Right lobe of liver (tissue), 6 donors: ENCODE results near the gene SGCD. TPM values are rescaled to one million over a fixed set of nuclear protein-coding genes. Genes with fewer than 3 reads are reported as not detected.
A peak's percentile ranks its signal among the peaks of the same experiment; 100 is the strongest.

Experiments
- ATAC-seq, 4 donors: fragments of 200-7000 bp; cut with Tn5 transposase; one replicate each; pipeline ENCODE4 v1.9.1; 2020; ENCODE audit warnings: mild to moderate bottlenecking in 4 of 4, moderate library complexity in 4 of 4
- DNase-seq, 3 donors: peaks; one replicate each; pipeline ENCODE4 v3.0.0-alpha.2; 2020
- H3K27ac ChIP-seq, 3 donors: fragments of 200-600 bp; one replicate each; pipeline ENCODE4 v1.8.0; 2022
- H3K27me3 ChIP-seq, 2 donors: fragments of 200-600 bp; one replicate each; pipeline ENCODE4 v1.8.0; 2022
- H3K36me3 ChIP-seq, 4 donors: fragments of 200-600 bp; sonication (generic) in 1 of 4; one replicate each; pipeline versions ENCODE4 v1.5.1 to v1.8.0; 2017 to 2022; ENCODE audit warnings: control low read depth in 1 of 4
- H3K4me1 ChIP-seq, 4 donors: fragments of 200-600 bp; sonication (generic) in 1 of 4; one replicate each; pipeline versions ENCODE4 v1.5.1 to v1.8.0; 2017 to 2022; ENCODE audit warnings: control low read depth in 1 of 4
- H3K4me3 ChIP-seq, 3 donors: fragments of 200-600 bp; one replicate each; pipeline ENCODE4 v1.8.0; 2022
- H3K9me3 ChIP-seq, 4 donors: fragments of 200-600 bp; sonication (generic) in 1 of 4; one replicate each; pipeline versions ENCODE4 v1.5.1 to v1.8.0; 2017 to 2022; ENCODE audit warnings: control low read depth in 1 of 4
- POLR2A ChIP-seq: fragments of 450-650 bp; IDR thresholded peaks from one replicate; pipeline ENCODE4 v1.6.1; 2017; ENCODE audit warnings: antibody characterized with exemption, mild to moderate bottlenecking
- WGBS: methylation state at CpG from one replicate; pipeline ENCODE4 v1.1.6; 2018; ENCODE audit warnings: low coverage, low lambda C conversion rate; ENCODE audit not compliant: insufficient coverage; ENCODE audit errors: missing lambda C conversion rate; 5-methylcytosine and 5-hydroxymethylcytosine counted together
- intact Hi-C, 2 donors: fragments of 100-400 bp; cut with DNase I; formaldehyde crosslinking; loops; one replicate each; pipeline versions ENCODE4 v1.11.2 to v1.14.1; 2022
- small RNA-seq, 2 experiments: library from RNA; depleted of rRNA; stranded (forward); fragments of <200 nt; gene quantifications; one replicate each; pipeline ENCODE3, GENCODE V24; 2016
- total RNA-seq, 6 experiments: library from RNA; depleted of rRNA in 2 of 6; stranded (reverse); fragments of >200 nt in 2 of 6; fragmentation: NEBNext Ultra II Directional in 3 of 6; extraction: Animal tissue kit (Norgen Biotek cat#: 25700) in 3 of 6; gene quantifications; one replicate each; pipeline versions ENCODE4 v1.1.0 to v1.2.4, GENCODE V29; 2016 to 2023
- TF ChIP-seq, protein P1 (sequence below), 4 donors: fragments of 200-600 bp in 3 of 4; fragments of 450-650 bp in 1 of 4; IDR thresholded peaks; one replicate each; pipeline versions ENCODE4 v1.5.1 to v1.8.0; 2016 to 2022; ENCODE audit warnings: antibody characterized with exemption in 4 of 4, mild to moderate bottlenecking in 2 of 4
- donor health status: DM: no; HTN: yes; CAD: no.
- donor health status: DM: no; HTN: no; CAD: no.
- donor health status: DM: no; HTN: no; CAD: no.
- donor health status: DM: no; HTN: yes; CAD: no.
- donor health status: DM: no; HTN: yes; CAD: no.

SGCD gene
- total RNA-seq, 6 experiments from 2014 or later: 0.31 to 3.1 (median 0.95) TPM

- Histone ChIP-seq H3K4me1 (no peaks in the 10 kb centered on the region), H3K9me3 (no peaks in the 10 kb centered on the region), H3K36me3 (no peaks in the 10 kb centered on the region), H3K27me3 (no peaks in the 10 kb centered on the region), H3K4me3 (no peak overlapping the region), H3K27ac (no peak overlapping the region)
- WGBS: 52% methylated on average over 2 of the region's 2 CpGs
- intact Hi-C loops: no loop called here
- DNase-seq: no peak
- no peak for ATAC-seq
- TF ChIP-seq POLR2A: no peak
- TF ChIP-seq, protein P1, sequence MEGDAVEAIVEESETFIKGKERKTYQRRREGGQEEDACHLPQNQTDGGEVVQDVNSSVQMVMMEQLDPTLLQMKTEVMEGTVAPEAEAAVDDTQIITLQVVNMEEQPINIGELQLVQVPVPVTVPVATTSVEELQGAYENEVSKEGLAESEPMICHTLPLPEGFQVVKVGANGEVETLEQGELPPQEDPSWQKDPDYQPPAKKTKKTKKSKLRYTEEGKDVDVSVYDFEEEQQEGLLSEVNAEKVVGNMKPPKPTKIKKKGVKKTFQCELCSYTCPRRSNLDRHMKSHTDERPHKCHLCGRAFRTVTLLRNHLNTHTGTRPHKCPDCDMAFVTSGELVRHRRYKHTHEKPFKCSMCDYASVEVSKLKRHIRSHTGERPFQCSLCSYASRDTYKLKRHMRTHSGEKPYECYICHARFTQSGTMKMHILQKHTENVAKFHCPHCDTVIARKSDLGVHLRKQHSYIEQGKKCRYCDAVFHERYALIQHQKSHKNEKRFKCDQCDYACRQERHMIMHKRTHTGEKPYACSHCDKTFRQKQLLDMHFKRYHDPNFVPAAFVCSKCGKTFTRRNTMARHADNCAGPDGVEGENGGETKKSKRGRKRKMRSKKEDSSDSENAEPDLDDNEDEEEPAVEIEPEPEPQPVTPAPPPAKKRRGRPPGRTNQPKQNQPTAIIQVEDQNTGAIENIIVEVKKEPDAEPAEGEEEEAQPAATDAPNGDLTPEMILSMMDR (IDR thresholded peaks at IDR 0.05): no peak
Observed at GRCh38 chr5:156803404-156803803, 476.4 kb downstream of the SGCD start.

DNA sequence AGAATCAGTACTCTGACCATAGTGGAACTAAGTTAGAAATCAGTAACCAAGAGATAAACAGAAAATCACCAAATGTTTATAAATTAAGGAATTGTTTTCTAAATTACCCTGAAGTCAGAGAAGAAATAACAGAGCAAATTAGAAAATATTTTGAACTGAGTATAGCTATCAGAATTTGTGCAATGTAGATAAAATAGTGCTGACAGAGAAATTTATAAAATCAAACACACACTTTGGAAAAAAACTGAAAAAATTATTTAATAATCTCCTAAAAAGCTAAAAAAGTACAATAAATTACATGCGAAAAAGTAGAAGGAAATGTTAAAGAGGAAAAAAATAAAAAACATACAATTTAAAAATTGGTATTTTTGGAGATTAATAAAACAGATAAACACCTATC is 486.0 kb downstream of the SGCD start:
- Histone ChIP-seq H3K9me3 (no peaks in the 10 kb centered on the region), H3K27ac (no peak overlapping the region), H3K4me1 (peaks cover 0 to 3% (median 0%) of the 10 kb centered on the region in 4 donors), H3K27me3 (no peaks in the 10 kb centered on the region), H3K36me3 (no peaks in the 10 kb centered on the region), H3K4me3 (no peak overlapping the region)
- intact Hi-C loops: no loop called here
- ATAC-seq: no peak
- WGBS: 68% methylated on average over 1 of the region's 1 CpG
- DNase-seq: no peak
- TF ChIP-seq, protein P1 (IDR thresholded peaks at IDR 0.05): no peak
- no peak for TF ChIP-seq POLR2A

- peak in 1 of 3 donors; percentile 32 for DNase-seq
- 58% methylated on average over 6 of the region's 6 CpGs for WGBS
- ATAC-seq: peak; percentile 70 to 88 (median 74)
- Histone ChIP-seq H3K27ac (no peak overlapping the region), H3K4me1 (peaks cover 0 to 3% (median 0%) of the 10 kb centered on the region in 4 donors), H3K27me3 (no peaks in the 10 kb centered on the region), H3K4me3 (no peak overlapping the region), H3K9me3 (no peaks in the 10 kb centered on the region), H3K36me3 (no peaks in the 10 kb centered on the region)
- no peak for TF ChIP-seq POLR2A
- TF ChIP-seq, protein P1 (IDR thresholded peaks at IDR 0.05): peak; percentile 48 to 64 (median 51)
- intact Hi-C loops: no loop called here
Observed at GRCh38 chr5:156815988-156816599, 489.1 kb downstream of the SGCD start.

Small RNA genes within 50 kb of the gene (small RNA-seq; reads per million reads assigned to genes)
- gene AC027308.1 (0 reads per million in 2 experiments), gene RNU6-556P (0 reads per million in 2 experiments)
